GM19328 (cell line): ENCODE measurements around the gene DNASE2B.

ENCODE experiments used
- ATAC-seq: cut with Tn5 transposase; IDR thresholded peaks from one replicate; pipeline ENCODE4 v1.9.1; 2021; ENCODE audit warnings: mild to moderate bottlenecking, moderate library complexity; ENCODE audit not compliant: unreplicated experiment

Gene DNASE2B

GRCh38 chr1:84410328-84411095, 12.2 kb downstream of the DNASE2B start:
- ATAC-seq: no peak

- ATAC-seq: no peak
Measured at GRCh38 chr1:84412316-84412942, 14.1 kb downstream of the DNASE2B start.

GRCh38 chr1:84415396-84415795, 17.1 kb downstream of the DNASE2B start:
- ATAC-seq: no peak

GRCh38 chr1:84422909-84423308, 24.6 kb downstream of the DNASE2B start:
- no peak for ATAC-seq

DNA sequence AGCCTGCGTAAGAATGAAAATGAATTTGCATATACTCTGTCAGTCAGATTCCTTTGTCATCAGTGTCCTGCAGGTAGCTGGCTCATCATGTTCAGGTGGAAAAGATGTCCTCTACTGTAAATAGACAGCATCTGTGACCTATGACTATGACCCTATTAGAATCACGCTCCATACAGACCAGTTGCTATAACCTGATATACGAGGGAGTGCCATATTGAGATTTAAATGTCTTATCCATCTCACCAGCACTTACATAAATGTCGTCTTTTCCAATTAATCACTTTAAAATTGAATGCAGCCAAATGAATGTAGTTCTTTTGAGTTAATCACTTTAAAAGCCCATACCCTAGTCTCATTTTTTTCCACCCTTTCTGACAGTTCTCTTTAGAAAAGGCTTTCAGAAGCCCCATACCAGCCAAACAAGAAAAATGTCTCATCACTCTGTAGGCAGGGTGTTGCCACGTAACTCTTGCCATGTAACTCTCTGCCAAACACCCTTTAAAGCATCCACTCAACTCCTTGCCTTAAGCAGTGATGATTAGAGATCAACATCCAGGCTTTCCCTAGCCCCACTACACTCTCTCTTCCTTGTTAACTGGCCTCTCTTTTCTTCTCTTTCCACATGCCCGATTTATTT, 26.3 kb downstream of the DNASE2B start:
- no peak for ATAC-seq

DNA sequence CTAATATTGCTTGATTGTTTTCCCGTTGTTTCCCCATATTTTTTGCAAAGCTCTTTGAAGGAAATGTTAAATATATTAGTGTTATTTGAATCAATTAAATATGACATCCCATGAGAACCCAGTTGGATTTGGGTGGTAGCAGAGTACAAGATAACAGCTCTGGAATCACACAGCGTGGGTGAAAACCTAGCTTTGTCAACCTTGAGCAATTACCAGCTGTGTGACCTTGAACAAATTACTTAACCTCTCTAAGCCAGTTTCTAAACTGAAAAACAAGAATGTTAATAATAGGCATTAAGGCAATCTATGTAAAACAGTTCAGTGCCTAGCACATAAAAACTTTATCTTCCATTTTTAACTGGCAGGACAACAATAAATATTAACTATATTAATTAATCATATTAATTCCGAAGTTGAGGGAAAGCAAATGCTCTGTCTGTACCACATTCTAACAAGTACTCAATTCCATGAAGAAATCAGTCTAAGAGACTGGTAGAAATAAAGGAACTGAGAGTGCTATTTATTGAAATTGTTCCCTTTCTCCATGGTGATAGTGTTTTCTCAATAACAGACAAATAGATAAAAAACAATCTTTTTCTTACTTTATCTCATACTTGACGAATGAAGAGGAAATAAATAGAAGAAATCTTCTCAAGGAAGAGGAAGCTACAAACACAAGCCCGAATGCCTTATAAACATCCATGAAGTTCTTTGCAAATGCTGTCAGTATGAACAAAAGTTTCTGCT, 27.0 kb downstream of the DNASE2B start:
- ATAC-seq: no peak

- no peak for ATAC-seq
Measured at GRCh38 chr1:84426376-84426775, 28.1 kb downstream of the DNASE2B start.

DNA sequence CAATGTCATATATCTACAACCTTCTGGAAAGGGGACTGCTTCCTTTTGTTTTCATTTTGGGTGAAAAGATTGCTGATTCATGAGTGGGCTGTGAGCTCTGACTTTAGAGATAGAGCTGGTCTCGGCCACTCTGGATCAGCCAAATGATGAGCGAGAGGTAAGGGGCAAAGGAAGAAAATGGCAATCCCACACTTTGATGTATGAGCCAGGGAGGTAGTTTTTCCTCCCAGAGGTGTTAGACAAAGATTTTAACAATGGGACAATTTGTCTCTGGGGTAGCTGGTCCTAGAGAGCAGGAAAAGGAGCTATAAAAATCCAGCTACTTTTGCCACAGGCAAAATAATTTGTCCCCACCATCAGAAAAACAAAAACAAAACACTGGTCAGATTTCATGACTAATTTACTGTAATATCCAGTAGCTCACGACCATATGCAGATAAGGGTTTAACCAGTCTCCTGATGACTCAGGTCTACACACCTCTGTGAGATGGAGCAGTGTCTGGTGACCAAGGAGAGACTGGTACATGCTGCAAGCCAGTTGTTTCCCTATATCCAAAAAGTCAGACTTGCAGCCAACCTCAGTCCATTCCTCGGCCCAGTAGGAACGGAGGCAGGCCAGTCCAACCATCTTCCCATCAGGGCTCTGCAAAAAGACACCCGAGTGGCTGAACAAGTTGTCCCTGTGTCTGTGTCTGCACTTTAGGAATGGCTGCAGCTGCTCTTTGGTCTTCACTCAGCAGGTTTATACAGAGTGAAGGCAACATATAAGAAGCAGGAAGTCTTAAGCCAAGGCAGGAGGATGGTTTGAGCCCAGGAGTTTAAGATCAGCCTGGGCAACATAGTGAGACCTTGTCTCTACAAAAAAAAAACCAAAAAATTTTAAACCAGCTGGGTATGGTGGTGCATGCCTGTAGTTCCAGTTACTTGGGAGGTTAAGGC, 29.2 kb downstream of the DNASE2B start:
- no peak for ATAC-seq

DNA sequence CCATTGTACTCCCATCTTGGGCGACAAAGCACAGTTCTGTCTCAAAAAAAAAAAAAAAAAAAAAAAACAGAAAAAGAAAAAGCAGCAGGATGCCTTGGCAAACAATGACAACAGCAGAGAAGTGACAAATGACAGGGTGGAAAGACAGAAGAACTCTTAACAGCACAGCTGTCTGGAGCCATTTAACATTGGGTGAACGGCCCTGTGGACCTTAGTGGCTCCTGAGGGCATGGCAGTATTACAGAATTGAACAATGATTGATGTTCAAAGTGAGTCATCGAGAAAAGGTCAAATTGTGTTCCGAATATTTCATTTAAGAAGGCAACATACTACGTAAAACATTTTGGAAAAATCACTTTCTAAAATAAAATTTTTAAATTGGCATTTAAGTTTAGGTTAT, 30.0 kb downstream of the DNASE2B start:
- no peak for ATAC-seq

DNA sequence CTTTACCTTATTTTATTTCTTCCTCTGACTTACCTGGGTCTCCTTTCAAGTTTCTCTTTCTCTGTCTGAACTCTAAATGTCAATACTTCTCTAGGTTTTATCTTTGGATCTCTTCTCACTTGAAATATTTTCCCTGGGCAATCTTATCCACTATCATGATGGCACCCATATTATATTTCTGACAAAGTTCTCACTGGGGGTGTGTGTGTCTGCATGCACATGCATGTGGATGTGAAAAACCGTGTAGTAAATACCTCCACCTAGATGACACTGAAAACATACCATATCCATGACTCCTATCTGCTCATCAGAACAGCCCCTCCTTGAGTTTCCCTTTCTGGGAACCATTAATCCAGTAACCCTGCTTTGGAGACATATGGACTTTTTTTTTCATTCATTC, 30.9 kb downstream of the DNASE2B start:
- no peak for ATAC-seq

- ATAC-seq: no peak
Measured at GRCh38 chr1:84430546-84430945, 32.3 kb downstream of the DNASE2B start.

GRCh38 chr1:84433258-84434080, 35.2 kb downstream of the DNASE2B start:
- ATAC-seq: no peak

DNA sequence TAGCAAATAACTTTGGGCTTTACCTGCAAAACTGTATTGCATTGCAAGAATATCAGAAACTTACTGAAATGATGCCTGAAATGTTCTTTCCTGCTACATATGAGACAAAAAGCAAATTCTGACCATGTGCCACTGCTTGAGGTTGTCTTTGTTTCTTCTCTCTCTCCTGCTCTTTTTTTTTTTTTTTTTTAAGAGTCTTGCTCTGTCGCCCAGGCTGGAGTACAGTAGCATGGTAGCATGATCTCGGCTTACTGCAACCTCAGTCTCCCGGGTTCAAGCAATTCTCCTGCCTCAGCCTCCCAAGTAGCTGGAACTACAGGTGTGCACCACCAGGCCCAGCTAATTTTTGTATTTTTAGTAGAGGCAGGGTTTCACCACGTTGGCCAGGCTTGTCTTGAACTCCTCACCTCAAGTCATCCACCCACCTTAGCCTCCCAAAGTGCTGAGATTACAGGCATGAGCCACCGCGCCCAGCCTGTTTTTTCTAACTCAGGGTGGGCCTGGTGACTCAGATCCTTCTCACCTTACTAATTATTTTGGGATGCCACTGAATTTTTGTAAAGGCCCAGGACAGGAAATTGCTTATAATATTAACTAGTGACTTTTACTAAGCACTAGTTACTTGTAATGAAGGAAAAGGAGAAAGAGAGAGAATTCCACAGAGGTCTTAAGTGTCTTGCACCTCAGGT, 35.9 kb downstream of the DNASE2B start:
- no peak for ATAC-seq

GRCh38 chr1:84434801-84435549, 36.7 kb downstream of the DNASE2B start:
- no peak for ATAC-seq

DNA sequence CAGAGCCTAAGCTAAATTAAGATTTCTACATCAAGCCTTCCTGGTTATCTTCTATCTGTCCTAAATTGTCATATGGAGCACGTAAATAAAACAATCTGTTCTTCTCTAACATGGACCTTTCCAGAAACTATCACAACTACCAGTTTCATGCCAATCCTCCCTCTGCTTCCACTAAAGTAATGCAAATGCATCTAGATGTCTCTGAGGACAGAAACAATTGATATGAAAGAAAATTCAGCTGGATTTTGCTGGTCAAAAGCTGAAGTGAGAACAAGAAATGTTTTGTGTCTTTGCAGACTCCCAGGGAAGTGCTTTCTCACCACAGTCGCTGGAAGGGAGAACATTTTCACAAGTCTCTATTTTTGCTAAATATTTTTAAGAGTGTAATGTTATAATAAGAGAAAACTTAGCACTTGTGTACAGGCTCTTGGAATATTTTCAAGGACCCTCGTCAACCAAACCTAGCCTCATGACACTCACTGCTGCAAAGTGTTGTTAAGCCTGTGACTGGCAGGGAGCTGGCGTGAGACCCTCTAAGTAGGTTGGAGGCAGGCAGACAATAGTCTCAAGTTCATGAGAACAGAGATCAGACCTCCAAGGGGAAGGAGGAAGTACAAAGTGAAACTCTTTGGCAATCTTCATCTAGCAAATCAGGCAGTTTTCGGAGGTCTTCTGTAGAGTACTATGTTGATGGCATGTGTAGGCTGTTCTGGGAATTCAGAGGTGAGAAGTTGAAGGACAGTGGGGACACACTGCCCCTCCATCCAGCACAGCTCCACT, 38.8 kb downstream of the DNASE2B start:
- peak; percentile 49 for ATAC-seq

GRCh38 chr1:84442256-84442655, 44.0 kb downstream of the DNASE2B start:
- peak; percentile 98 for ATAC-seq
